Measurements from ENCODE around the gene ZDHHC13.

GRCh38 chr11:19156892-19157291 is 39.9 kb downstream of the ZDHHC13 start:
- TF ChIP-seq CTCF (IDR thresholded peaks at IDR 0.05) (no peak), FOXJ3 (CRISPR knock-in tag; IDR thresholded peaks at IDR 0.05) (no peak), EZH2phosphoT487 (IDR thresholded peaks at IDR 0.05; ENCODE audit: borderline replicate concordance, low read depth) (no peak), TEAD4 (IDR thresholded peaks at IDR 0.05; ENCODE audit: borderline replicate concordance, insufficient read depth) (no peak), GABPA (IDR thresholded peaks at IDR 0.05; ENCODE audit: low read depth) (no peak), REST (IDR thresholded peaks at IDR 0.05; ENCODE audit: low read depth, low read length) (no peak), ZBTB33 (IDR thresholded peaks at IDR 0.05; ENCODE audit: borderline replicate concordance, low read depth) (no peak), FOXM1 (IDR thresholded peaks at IDR 0.05; ENCODE audit: low read depth) (no peak), USF1 (IDR thresholded peaks at IDR 0.05; ENCODE audit: borderline replicate concordance, low read depth) (no peak)
